Ascending aorta (tissue), 2 donors: ENCODE results near the gene NEMF. TPM values are rescaled to one million over a fixed set of nuclear protein-coding genes. Genes with fewer than 3 reads are reported as not detected.
"Not testable (repeated sequence)": the region's sequence is repeated elsewhere in the genome, so short reads cannot be mapped to it uniquely, and the experiment has no call there.

Experiments used
- DNase-seq, 2 donors: peaks; one replicate each; pipeline ENCODE4 v3.0.0-alpha.2; 2019; ENCODE audit warnings: low spot score in 2 of 2
- H3K27ac ChIP-seq, 2 donors: fragments of 200-600 bp; sonication (generic); one replicate each; pipeline ENCODE4 v1.5.1; 2016 to 2017; ENCODE audit warnings: mild to moderate bottlenecking in 1 of 2
- H3K27me3 ChIP-seq: fragments of 200-600 bp; sonication (generic); one replicate; pipeline ENCODE4 v1.5.1; 2017
- H3K36me3 ChIP-seq, 2 donors: fragments of 200-600 bp; sonication (generic); one replicate each; pipeline ENCODE4 v1.5.1; 2016
- H3K4me1 ChIP-seq, 2 donors: fragments of 200-600 bp; sonication (generic); one replicate each; pipeline ENCODE4 v1.5.1; 2016 to 2017; ENCODE audit warnings: mild to moderate bottlenecking in 1 of 2
- H3K4me3 ChIP-seq, 2 donors: fragments of 200-600 bp; sonication (generic); one replicate each; pipeline ENCODE4 v1.5.1; 2016 to 2017; ENCODE audit warnings: mild to moderate bottlenecking in 1 of 2
- H3K9me3 ChIP-seq, 2 donors: fragments of 200-600 bp; sonication (generic); one replicate each; pipeline ENCODE4 v1.5.1; 2016
- CTCF ChIP-seq, 3 experiments: fragments of 200-600 bp in 2 of 3; fragments of 450-650 bp in 1 of 3; sonication (generic) in 2 of 3; IDR thresholded peaks; one replicate each; pipeline ENCODE4 v1.5.1; 2016 to 2019; ENCODE audit warnings: antibody characterized with exemption in 3 of 3, mild to moderate bottlenecking in 1 of 3, moderate library complexity in 1 of 3
- intact Hi-C: fragments of 100-400 bp; cut with DNase I; formaldehyde crosslinking; loops from one replicate; pipeline ENCODE4 v1.15.1; 2023
- total RNA-seq: library from RNA; depleted of rRNA; stranded (reverse); fragments of >200 nt; gene quantifications from one replicate; pipeline ENCODE4 v1.1.0, GENCODE V29; 2016

NEMF gene
- total RNA-seq, 1 donor from 2014 or later, result 14.6 TPM

DNA sequence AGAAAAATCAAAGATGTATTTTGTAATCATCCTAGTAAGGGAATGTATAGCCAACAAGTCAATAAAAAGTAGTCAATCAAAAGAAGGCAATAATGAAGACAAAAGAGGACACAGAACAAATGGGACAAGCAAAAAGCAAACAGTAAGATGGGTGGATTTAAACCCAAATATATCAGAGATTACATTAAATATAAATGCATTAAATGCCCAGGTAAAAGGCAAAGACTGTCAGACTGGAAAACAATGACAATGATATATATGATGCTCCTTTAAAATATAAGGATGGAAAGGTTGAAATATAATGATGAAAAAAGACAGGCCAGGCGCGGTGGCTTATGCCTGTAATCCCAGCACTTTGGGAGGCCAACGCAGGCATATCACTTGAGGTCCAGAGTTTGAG lies 35.7 kb downstream of the NEMF start:
- Histone ChIP-seq H3K36me3 (peaks cover 78 to 81% of the 10 kb centered on the region in 2 donors), H3K9me3 (peaks cover 12 to 20% of the 10 kb centered on the region in 2 donors), H3K4me1 (no peaks in the 10 kb centered on the region), H3K4me3 (no peak overlapping the region), H3K27ac (no peak overlapping the region), H3K27me3 (no peaks in the 10 kb centered on the region)
- DNase-seq, result no peak
- no peak for TF ChIP-seq CTCF (IDR thresholded peaks at IDR 0.05)
- intact Hi-C loops, result no loop called here

DNA sequence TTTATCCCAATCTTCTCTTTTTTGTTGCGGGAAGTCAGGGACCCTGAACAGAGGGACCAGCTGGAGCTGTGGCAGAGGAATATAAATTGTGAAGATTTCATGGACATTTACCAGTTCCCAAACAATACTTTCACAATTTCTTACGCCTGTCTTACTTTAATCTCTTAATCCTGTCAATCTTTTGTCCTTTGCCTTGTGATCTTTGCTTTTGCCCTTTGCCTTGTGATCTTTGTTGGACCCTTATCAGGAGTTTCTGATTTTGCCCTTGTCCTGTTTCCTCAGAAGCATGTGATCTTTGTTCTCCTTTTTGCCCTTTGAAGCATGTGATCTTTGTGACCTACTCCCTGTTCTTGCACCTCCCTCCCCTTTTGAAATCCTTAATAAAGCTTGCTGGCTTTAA lies 36.5 kb downstream of the NEMF start:
- H3K4me3 ChIP-seq, H3K27ac ChIP-seq, intact Hi-C loops, DNase-seq, H3K27me3 ChIP-seq, H3K4me1 ChIP-seq: not testable (repeated sequence)
- Histone ChIP-seq H3K36me3 (peaks cover 82 to 88% of the 10 kb centered on the region in 2 donors), H3K9me3 (peaks cover 12 to 20% of the 10 kb centered on the region in 2 donors)

DNA sequence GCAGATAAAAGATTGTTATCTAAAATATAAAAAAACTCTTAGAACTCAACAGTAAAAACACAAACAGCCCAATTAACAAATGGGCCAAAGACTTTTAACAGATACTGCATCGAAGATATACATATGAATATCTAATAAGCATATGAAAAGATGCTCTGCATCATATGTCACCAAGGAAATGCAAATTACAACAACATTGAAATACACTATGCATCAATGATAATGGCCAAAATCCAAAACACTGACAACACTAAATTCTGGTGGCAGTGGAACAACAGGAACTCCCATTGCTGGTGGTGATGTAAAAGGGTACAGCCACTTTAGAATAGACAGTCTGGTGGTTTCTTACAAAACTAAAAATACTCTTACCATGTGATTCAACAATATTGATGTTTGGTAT lies 43.8 kb downstream of the NEMF start:
- intact Hi-C loops, result no loop called here
- Histone ChIP-seq H3K4me3 (no peak overlapping the region), H3K4me1 (no peaks in the 10 kb centered on the region), H3K36me3 (peaks cover 67 to 89% of the 10 kb centered on the region in 2 donors), H3K27me3 (no peaks in the 10 kb centered on the region), H3K9me3 (peaks cover 0 to 7% of the 10 kb centered on the region in 2 donors), H3K27ac (no peak overlapping the region)
- DNase-seq, result no peak
- TF ChIP-seq CTCF (IDR thresholded peaks at IDR 0.05), result no peak

- H3K9me3 ChIP-seq, result no peaks in the 10 kb centered on the region
These were observed 56.6 kb downstream of the NEMF start for GRCh38 chr14:49796025-49796424.

GRCh38 chr14:49792618-49793017 lies 60.0 kb downstream of the NEMF start:
- Histone ChIP-seq H3K27ac (no peak overlapping the region), H3K4me1 (no peaks in the 10 kb centered on the region), H3K4me3 (no peak overlapping the region), H3K9me3 (no peaks in the 10 kb centered on the region), H3K27me3 (no peaks in the 10 kb centered on the region), H3K36me3 (peaks cover 63 to 90% of the 10 kb centered on the region in 2 donors)
- TF ChIP-seq CTCF (IDR thresholded peaks at IDR 0.05), result no peak
- intact Hi-C loops, result no loop called here
- DNase-seq, result no peak

More at GRCh38 chr14:49796025-49796424, 56.6 kb downstream of the NEMF start:
- Histone ChIP-seq H3K4me3 (no peak overlapping the region), H3K27ac (no peak overlapping the region), H3K4me1 (no peaks in the 10 kb centered on the region), H3K27me3 (no peaks in the 10 kb centered on the region), H3K36me3 (peaks cover 60 to 90% of the 10 kb centered on the region in 2 donors)
- no peak for DNase-seq
- intact Hi-C loops, result no loop called here
- TF ChIP-seq CTCF (IDR thresholded peaks at IDR 0.05), result no peak

DNA sequence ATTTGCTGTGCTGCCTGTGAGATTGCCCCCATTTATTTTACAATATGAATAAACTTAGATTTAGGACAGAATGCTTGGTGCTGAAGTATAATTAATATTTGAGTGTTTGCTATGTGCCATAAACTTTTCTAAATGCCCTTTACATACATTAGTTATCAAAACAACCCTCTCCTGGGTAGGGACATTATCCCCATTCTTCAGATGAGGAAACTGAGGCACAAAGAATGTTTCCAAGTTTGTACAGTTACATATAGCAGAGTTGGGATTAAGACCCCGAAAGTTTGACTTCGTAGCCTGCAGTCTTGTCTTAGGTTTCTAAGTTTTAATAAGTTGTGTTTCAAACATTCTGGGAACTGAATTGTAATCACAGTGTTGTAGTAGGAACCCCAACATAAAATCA lies 66.3 kb downstream of the NEMF start:
- H3K27me3 ChIP-seq, result no peaks in the 10 kb centered on the region
- peaks cover 80 to 99% of the 10 kb centered on the region in 2 donors for H3K36me3 ChIP-seq
- intact Hi-C loops, result no loop called here
- no peak for DNase-seq
- TF ChIP-seq CTCF (IDR thresholded peaks at IDR 0.05), result no peak
- H3K4me1 ChIP-seq, result no peaks in the 10 kb centered on the region
- H3K4me3 ChIP-seq, result no peak overlapping the region
- H3K9me3 ChIP-seq, result no peaks in the 10 kb centered on the region
- H3K27ac ChIP-seq, result no peak overlapping the region
